ENCODE measurements around the gene B9D2.
"Not testable (repeated sequence)": the region's sequence is repeated elsewhere in the genome, so short reads cannot be mapped to it uniquely, and the experiment has no call there.

B9D2 gene

GRCh38 chr19:41355035-41355434, 8.9 kb downstream of the B9D2 start:
- no peak for DNase-seq (ENCODE audit: low spot score)

GRCh38 chr19:41354343-41354953, 9.5 kb downstream of the B9D2 start:
- no peak for DNase-seq (ENCODE audit: low spot score)

- peak; percentile 98 for DNase-seq (ENCODE audit: low spot score)
Measured at GRCh38 chr19:41353466-41354342, 10.2 kb downstream of the B9D2 start, which contains the start of gene TGFB1. Gene TGFB1, minus strand, starts transcription at chr19:41353922. Its CDS starts 878 bp downstream, at chr19:41353044.

- DNase-seq (ENCODE audit: low spot score): peak; percentile 89
Measured at GRCh38 chr19:41352609-41353465, 11.1 kb downstream of the B9D2 start.

DNA sequence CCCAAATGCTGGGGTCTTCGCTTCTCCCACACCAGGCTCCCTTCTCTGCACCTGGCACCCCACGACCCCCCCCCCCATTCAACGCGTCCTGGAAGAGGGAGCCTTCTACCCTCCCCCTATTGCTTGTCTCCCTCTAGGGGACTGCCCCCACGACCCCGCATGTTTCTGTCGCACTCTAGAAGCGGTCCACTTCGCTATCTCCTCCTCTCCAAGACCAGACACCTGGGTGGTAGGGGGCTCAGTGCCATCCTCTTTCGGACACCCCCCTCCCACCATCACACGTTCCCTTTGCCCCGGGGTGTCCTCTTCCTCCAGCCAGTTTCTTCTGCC, 11.7 kb downstream of the B9D2 start:
- DNase-seq (ENCODE audit: low spot score): no peak

- peak; percentile 89 for DNase-seq (ENCODE audit: low spot score)
Measured at GRCh38 chr19:41351339-41352245, 12.4 kb downstream of the B9D2 start.

DNA sequence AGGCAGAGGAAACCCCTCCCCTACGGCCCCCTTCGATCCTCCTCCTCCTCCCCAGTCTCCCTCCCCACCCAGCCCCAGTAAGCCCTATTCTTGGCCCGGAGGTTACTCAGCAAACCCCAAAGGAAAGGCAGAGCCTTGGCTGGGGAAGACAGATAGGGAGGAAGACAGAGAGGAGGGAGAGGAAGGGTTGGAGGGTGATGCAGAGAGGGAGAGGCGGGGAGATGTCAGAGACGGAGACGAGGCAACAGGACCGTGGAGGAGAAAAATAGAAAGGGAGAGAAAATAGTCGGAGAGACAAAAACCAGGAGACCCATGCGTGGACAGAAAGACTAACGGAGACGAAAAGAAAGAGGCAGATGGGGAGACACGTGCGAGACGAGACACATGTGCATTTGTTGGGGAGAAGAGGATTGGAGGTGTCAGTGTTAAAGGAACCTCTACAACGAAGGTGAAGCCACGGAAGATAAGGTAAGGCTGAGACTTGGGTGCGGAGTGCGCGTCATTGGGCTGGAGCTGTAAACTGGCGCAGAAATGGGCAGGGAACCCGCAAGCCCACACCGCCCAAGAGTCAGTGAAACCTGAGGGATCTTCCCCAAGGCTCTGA, 13.1 kb downstream of the B9D2 start:
- no peak for DNase-seq (ENCODE audit: low spot score)

DNA sequence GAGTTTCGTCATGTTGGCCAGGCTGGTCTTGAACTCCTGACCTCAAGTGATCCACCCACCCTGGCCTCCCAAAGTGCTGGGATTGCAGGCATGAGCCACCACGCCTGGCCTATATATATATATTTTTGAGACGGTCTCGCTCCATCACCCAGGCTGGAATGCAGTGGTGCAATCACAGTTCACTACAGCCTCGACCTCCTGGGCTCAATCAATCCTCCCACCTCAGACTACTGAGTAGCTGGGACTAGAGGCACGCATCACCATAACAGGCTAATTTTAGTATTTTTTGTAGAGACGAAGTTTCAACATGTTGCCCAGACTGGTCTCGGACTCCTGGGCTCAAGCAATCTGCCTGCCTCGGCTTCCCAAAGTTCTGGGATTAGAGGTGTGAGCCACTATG, 17.0 kb downstream of the B9D2 start:
- DNase-seq (ENCODE audit: low spot score): not testable (repeated sequence)

GRCh38 chr19:41344162-41344561, 19.8 kb downstream of the B9D2 start:
- no peak for DNase-seq (ENCODE audit: low spot score)

DNA sequence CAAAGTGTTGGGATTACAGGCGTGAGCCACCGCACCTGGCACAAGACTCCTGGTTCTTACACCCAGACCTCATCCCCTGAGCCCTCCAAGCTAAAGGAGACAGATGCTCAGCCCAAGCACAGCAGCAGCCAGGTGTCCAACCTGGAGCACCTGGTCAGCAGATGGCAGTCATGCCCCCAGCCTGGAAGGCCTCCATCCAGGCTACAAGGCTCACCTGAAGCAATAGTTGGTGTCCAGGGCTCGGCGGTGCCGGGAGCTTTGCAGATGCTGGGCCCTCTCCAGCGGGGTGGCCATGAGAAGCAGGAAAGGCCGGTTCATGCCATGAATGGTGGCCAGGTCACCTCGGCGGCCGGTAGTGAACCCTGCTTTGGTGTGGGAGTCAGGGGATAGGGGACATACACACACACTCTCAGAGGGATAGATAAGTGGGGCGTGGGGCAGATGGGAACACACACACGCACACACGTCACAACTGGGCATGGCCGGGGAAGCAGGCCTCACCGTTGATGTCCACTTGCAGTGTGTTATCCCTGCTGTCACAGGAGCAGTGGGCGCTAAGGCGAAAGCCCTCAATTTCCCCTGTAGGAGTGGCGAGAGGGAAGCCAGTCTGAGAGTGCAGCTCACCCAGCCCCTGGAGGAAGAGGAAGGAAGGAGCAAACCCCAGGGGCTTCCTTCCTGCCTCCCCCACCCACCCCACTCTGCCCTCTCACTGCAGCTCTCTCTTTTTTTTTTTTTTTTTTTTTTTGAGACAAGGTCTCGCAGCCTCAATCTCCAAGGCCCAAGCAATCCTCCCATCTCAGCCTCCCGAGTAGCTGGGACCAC, 22.1 kb downstream of the B9D2 start:
- DNase-seq (ENCODE audit: low spot score): no peak

DNA sequence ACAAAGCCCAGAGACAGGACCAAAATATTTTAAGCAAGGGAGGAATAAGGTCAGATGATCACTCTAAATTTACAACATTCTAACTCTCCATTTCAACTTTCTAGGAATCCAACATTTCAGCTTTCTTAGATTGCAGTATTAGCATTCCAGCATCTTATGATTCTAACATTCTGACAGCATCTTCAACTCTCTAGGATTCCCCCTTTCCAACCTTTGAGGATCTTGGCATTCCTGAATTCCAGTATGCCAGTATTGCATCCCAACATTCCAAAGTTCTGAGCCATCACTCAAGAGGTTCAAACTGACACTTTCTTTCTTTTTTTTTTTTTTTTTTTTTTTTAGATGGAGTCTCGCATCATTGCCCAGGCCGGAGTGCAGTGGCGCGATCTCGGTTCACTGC, 24.0 kb downstream of the B9D2 start:
- DNase-seq (ENCODE audit: low spot score): no peak

DNA sequence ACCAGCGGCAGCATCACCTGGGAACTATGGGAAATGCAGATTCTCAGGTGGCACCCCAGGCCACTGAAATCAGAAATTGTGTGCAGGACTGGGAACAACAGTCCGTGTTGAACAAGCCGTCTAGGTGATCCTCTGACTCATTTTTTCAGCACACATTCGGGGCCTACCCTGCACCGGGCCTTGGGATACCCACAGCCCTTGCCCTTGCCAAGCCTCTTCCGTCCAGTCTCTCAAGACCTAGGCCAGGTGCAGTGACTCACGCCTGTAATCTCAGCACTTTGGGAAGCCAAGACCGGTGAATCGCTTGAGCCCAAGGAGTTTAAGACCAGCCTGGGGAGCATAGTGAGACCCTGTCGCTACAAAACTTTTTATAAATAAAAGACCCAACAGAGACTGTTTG, 28.5 kb downstream of the B9D2 start:
- DNase-seq (ENCODE audit: low spot score): no peak

DNA sequence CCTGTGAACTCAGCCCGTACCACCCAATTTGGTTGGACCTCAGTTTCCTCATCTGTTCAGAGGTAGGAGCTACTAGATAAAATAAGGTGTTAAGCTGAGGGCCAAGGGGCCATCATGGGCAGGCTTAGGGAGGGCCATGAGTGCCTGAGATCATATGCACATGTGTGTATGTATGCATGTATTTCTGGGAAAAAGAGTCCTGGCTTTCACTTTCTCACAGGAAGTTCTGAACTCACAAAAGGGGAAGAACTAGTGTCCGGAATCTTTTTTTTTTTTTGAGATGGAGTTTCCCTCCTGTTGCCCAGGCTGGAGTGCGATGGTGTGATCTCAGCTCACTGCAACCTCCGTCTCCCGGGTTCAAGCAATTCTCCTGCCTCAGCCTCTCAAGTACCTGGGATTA, 29.2 kb downstream of the B9D2 start:
- no peak for DNase-seq (ENCODE audit: low spot score)

- DNase-seq (ENCODE audit: low spot score): no peak
Measured at GRCh38 chr19:41332468-41332867, 31.5 kb downstream of the B9D2 start.

GRCh38 chr19:41332000-41332399, 31.9 kb downstream of the B9D2 start:
- no peak for DNase-seq (ENCODE audit: low spot score)

DNA sequence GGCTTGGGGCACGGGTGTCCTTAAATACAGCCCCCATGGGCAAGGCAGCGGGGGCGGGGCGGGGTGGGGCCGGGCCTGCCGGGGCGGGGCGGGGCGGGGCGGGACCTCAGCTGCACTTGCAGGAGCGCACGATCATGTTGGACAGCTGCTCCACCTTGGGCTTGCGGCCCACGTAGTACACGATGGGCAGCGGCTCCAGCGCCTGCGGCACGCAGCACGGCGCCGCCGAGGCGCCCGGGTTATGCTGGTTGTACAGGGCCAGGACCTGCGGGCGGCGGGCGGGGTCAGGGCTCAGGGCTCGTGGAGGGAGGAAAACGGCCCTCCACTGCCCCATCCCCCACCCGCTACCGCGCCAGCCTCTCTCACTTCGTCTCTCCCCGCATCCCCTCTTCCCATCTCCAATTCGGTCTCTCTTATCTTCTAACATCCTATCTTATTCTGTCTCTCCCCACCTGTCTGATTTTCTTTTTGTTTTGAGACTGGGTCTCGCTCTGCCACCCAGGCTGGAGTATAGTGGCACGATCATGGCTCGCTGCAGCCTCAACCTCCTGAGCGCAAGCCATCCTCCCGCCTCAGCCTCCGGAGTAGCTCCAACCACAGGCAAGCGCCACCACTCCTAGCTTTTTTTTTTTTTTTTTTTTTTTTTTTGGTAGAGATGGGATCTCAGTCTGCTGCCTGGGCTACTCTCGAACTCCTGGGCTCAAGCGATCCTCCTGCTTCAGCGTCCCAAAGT, 32.8 kb downstream of the B9D2 start:
- no peak for DNase-seq (ENCODE audit: low spot score)

DNA sequence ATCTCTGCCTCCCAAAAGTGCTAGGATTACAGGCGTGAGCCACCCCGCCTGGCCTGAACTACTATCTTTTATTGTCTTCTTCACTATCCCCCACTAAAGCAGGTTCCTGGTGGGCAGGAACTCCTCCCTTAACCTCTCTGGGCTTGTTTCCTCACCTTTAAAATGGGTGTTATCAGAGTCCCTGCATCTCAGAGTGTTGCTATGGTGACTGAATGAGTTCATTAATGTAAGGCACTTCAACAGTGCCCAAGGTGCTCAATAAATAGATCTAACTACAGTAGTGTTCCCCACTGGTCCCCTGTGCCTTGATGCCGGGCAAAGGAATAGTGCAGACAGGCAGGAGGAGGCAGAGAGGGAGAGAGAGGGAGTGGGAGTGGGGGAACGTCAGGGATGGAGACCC, 33.5 kb downstream of the B9D2 start:
- DNase-seq (ENCODE audit: low spot score): no peak

GRCh38 chr19:41328842-41329225, 35.1 kb downstream of the B9D2 start:
- peak; percentile 53 for DNase-seq (ENCODE audit: low spot score)

DNA sequence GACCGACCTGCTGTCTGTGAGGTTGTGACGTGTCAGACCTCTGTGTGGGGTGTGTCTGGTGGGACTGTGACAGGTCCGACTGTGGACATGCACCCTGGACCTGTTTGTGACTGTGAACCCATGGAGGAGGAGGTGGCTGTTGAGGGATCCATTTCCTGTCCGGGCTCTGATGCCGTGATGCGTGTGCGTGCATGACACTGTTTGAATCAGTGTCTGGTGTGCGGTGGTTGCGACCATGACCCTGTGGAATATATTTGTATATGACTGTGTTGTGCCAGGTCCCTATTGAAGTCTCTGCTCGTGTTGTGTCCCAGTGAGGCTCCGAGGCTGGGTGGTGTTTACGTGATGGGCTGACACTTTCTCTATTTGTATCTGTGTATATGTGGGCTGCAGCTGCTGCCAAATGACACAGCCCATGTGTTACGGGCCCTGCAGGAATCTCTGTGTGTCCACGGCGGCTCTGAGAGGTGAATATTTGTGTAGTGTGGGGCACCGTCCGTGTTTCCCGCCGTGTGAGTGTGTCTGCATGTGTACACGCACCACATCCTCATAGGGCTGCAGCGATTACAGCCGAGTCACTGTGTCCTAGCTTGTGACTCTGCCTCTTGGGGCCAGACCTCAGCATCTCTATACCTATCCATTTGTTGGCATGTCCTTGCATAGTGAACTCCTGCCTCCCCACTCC, 35.6 kb downstream of the B9D2 start:
- no peak for DNase-seq (ENCODE audit: low spot score)
